ENCODE measurements around the gene ACSL1. TPM values are rescaled to one million over a fixed set of nuclear protein-coding genes. Genes with fewer than 3 reads are reported as not detected.

Gene ACSL1
- total RNA-seq, 2 experiments from 2014 or later, result 16.0 to 16.1 TPM

DNA sequence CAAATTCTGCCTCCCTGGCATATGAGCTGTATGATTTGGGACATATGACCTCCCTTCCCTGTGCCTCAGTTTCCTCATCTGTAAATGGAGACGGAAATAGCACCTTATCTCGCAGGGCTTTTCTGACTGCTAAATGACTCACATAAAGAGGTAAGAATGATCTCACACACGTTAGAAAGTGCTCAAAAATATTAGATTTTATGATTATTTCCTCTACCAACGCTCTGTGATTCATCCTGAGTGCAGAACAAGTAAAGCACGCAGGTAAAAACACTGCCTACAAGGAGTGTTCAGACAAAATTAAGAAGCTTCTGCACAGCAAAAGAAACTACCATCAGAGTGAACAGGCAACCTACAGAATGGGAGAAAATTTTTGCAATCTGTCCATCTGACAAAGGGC, 21.1 kb downstream of the ACSL1 start:
- no peaks in the 10 kb centered on the region for H3K27me3 Mint-ChIP-seq
- no peak overlapping the region for H3K4me3 Mint-ChIP-seq
- no peak overlapping the region for H3K27ac Mint-ChIP-seq
- peaks cover 3% of the 10 kb centered on the region for H3K4me1 Mint-ChIP-seq
- DNase-seq, result no peak
- H3K36me3 Mint-ChIP-seq (ENCODE audit: low read depth), result no peaks in the 10 kb centered on the region
- ChIA-PET CTCF (no interaction called here), POLR2A (no interaction called here)
- no peaks in the 10 kb centered on the region for H3K9me3 Mint-ChIP-seq

DNA sequence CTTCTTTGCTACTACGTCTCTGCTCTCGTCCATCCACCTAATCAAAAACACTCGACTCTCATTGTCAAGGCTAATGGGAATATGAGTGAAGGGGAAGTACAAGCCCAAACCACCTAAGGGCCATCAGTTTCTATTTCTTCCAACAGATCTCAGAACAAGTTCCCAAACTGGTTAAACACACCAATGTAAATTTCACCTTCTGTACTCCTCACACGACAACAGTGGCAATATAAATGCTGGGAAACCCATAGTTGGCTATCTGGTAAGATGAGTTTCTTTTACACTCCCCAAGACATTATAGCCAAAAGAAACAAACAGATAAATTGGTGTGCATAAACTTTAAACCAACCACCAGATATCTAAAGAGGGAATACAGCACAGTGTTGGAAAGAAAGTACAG, 21.9 kb downstream of the ACSL1 start:
- H3K27me3 Mint-ChIP-seq, result no peaks in the 10 kb centered on the region
- no peak overlapping the region for H3K4me3 Mint-ChIP-seq
- H3K4me1 Mint-ChIP-seq, result peaks cover 3% of the 10 kb centered on the region
- CTCF ChIA-PET, result no interaction called here
- no peaks in the 10 kb centered on the region for H3K9me3 Mint-ChIP-seq
- no peak overlapping the region for H3K27ac Mint-ChIP-seq
- POLR2A ChIA-PET, result no interaction called here
- H3K36me3 Mint-ChIP-seq (ENCODE audit: low read depth), result no peaks in the 10 kb centered on the region
- no peak for DNase-seq

DNA sequence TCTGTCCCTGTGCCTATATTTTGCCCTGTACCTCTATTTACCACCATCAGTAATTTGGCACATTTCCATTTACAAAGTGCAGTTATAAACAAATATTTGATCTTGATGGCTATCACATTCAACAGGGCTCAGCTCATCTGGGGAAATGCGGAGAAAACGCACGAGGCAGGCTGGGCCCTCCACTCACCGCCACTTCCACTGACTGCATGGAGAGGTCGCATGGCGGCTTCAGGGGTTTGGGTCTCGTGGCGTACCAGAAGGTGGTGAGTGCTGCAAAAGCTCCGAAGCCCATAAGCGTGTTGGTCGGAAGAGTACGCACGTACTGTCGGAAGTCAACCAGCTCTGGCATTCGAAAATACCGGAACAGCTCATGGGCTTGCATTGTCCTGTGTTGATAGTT, 22.6 kb downstream of the ACSL1 start:
- Mint-ChIP-seq H3K4me1 (peaks cover 5% of the 10 kb centered on the region), H3K27me3 (no peaks in the 10 kb centered on the region), H3K4me3 (no peak overlapping the region), H3K9me3 (no peaks in the 10 kb centered on the region), H3K27ac (no peak overlapping the region), H3K36me3 (ENCODE audit: low read depth) (no peaks in the 10 kb centered on the region)
- CTCF ChIA-PET, result no interaction called here
- POLR2A ChIA-PET, result no interaction called here
- no peak for DNase-seq

DNA sequence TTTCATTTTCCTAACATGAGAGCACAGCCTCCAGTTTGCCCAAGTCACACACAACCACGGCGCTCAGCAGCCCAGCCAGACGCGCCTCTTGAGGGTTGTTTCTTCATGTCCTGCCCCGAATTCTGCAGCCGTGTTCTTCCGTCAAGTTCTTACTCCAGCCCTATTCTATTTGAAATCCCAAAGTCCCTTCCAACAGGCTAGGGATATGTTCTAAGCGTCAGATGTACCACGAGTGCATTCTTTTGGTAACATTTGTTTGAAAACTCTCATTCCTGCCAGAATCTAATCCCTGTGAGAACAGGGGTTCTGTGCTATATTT, 23.1 kb downstream of the ACSL1 start:
- peaks cover 8% of the 10 kb centered on the region for H3K4me1 Mint-ChIP-seq
- H3K36me3 Mint-ChIP-seq (ENCODE audit: low read depth), result no peaks in the 10 kb centered on the region
- no peak overlapping the region for H3K4me3 Mint-ChIP-seq
- no peak for DNase-seq
- CTCF ChIA-PET, result no interaction called here
- H3K9me3 Mint-ChIP-seq, result no peaks in the 10 kb centered on the region
- POLR2A ChIA-PET, result no interaction called here
- H3K27me3 Mint-ChIP-seq, result no peaks in the 10 kb centered on the region
- H3K27ac Mint-ChIP-seq, result no peak overlapping the region

DNA sequence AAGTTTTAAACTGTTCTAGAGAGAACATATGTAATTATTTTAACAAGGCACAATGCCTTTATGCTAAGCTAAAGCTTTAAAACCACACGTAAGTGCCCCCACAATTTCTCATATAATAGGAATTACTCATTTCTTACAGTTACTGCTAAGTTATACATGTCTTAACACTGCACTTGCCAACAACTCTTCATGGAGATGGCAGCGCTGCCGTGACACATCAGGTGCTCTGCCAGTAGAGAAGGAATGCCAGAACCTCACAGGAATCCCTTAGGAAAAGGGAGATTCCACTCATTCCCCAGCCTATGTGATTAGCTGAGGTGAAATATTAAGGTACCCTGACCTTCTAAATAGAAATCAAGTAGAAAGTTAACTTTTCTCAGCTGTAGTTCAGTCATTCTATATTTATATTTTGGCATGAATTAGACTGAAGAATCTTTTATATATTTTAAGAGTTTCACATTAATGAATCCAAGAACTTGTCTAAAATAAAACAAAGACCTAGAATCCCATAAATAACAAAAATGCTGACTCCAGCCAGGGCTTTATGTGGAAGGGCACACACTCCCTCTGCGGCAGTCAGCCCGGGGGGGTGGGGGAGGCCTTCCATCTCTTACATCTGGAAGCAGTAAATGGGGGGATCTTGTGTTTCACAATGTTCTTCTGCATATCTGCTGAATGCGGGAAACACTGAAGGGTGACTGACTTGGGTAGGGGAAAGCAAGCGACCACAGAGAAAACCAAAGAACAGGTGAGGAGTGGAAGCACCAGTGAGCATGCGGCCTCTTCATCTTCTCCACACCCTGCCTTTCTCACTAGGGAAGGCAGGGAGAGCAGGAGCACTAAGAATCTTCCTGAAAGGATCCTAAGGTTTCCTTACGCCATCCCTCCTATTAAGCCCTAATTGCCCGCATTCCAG, 23.7 kb downstream of the ACSL1 start:
- POLR2A ChIA-PET, result no interaction called here
- no peak for DNase-seq
- Mint-ChIP-seq H3K27me3 (no peaks in the 10 kb centered on the region), H3K9me3 (no peaks in the 10 kb centered on the region), H3K4me3 (no peak overlapping the region), H3K27ac (no peak overlapping the region), H3K4me1 (peaks cover 10% of the 10 kb centered on the region), H3K36me3 (ENCODE audit: low read depth) (no peaks in the 10 kb centered on the region)
- CTCF ChIA-PET, result interaction anchor here (2.5 kb wide), 1 partner anchor 10 kb away, joined by 9 read pairs; no protein-coding TSS in a partner anchor

DNA sequence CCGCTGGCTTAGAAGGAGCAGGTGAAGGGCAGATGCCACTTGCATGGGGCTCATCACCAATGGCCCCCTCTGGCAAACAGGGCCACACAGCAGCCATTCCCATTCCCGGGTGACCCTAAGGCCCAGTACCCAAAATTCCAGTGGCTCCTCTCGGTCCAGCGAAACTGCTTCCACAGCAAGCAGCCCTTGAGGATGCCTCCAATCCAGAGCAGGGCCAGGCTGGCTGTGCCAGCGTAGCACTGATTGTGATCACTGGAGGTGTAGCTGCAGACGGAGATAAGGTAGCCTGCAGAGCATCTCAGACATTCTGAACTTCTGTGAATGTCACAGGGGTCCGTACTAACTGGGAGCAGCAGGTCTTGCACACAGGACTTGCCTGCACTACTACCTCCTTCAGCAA, 27.3 kb downstream of the ACSL1 start:
- H3K9me3 Mint-ChIP-seq, result no peaks in the 10 kb centered on the region
- H3K36me3 Mint-ChIP-seq (ENCODE audit: low read depth), result no peaks in the 10 kb centered on the region
- H3K4me3 Mint-ChIP-seq, result no peak overlapping the region
- POLR2A ChIA-PET, result no interaction called here
- H3K27ac Mint-ChIP-seq, result no peak overlapping the region
- H3K27me3 Mint-ChIP-seq, result no peaks in the 10 kb centered on the region
- no peak for DNase-seq
- peaks cover 9% of the 10 kb centered on the region for H3K4me1 Mint-ChIP-seq
- CTCF ChIA-PET, result no interaction called here

DNA sequence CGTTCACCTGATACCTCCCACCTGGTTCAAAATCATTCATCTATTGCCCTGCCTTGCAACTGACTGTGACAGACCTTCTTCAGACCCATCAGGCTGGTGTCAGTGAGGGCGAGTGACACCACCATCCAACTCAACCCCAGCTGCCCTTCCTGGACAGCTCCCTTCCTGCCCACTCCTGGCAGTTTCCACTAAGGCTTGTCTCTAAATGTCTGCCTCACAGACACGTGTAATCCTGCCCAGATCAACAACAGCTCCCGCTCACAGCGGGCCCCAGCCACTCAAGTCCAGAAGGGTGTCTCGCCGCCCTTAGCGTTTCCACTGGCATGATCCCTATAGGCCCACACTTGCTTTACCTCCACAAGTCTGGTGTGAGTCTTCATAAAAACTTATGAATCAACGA, 28.9 kb downstream of the ACSL1 start:
- no peaks in the 10 kb centered on the region for H3K36me3 Mint-ChIP-seq (ENCODE audit: low read depth)
- H3K27ac Mint-ChIP-seq, result no peak overlapping the region
- POLR2A ChIA-PET, result interaction anchor here (1.2 kb wide), 1 partner anchor 63 kb away, joined by 4 read pairs; the partner anchor contains the start of gene CENPU
- peaks cover 20% of the 10 kb centered on the region for H3K4me1 Mint-ChIP-seq
- no peak for DNase-seq
- H3K4me3 Mint-ChIP-seq, result no peak overlapping the region
- CTCF ChIA-PET, result interaction anchor here (1.0 kb wide), 1 partner anchor 34 kb away, joined by 3 read pairs; no protein-coding TSS in a partner anchor
- no peaks in the 10 kb centered on the region for H3K9me3 Mint-ChIP-seq
- H3K27me3 Mint-ChIP-seq, result no peaks in the 10 kb centered on the region

DNA sequence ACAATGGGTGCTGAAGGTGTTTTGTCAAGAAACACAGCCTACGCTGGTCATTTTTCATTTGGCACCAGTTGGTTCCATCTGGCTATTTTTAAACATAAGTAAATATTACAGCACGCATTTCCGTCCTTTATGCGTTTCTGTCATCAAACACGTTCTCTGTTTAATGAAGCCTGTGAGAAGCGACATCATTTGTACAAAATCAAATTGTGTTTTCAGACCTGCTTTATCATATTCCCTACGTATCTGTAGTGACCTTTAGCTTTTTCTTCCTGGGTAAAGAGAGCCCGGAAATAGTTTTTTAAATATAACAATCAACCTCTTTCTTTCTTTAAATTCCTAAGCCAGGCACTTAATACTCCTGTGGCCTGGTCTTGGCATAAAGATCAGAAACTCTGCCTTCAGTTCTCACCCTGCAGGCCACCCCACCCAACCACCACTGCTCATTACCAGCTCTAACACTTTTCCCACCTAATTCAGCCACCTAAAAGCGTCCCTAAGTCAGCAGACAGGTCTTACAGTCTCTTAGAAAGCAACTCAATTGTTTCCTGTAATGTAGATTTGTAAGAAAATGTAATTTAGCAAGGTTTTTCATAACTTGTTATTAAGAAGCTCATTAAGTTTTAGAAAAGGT, 30.4 kb downstream of the ACSL1 start:
- ChIA-PET CTCF (no interaction called here), POLR2A (no interaction called here)
- Mint-ChIP-seq H3K27me3 (no peaks in the 10 kb centered on the region), H3K36me3 (ENCODE audit: low read depth) (no peaks in the 10 kb centered on the region), H3K4me3 (no peak overlapping the region), H3K9me3 (no peaks in the 10 kb centered on the region), H3K4me1 (peaks cover 28% of the 10 kb centered on the region), H3K27ac (no peak overlapping the region)
- DNase-seq, result no peak

DNA sequence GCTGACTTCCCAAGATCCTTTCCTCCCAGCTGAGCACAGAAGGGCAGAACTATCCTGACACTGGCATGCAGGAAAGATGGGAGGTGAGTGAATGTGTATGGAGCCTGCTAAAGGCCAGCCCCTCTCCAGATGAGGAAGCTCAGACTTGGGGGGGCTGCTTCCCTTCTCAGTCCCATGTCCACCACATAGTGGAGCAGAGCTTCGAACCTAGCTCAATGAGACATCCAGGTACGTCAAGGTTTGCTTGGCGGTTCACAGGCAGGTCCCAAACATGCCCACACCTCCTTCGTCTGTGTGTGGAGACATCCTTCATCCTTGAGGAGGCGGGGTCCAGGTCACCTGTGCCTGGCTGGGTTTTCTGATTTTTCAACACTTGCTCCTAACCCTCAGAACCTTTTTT, 31.3 kb downstream of the ACSL1 start:
- ChIA-PET CTCF (no interaction called here), POLR2A (no interaction called here)
- Mint-ChIP-seq H3K4me3 (no peak overlapping the region), H3K4me1 (peaks cover 28% of the 10 kb centered on the region), H3K27ac (no peak overlapping the region), H3K27me3 (no peaks in the 10 kb centered on the region), H3K36me3 (ENCODE audit: low read depth) (no peaks in the 10 kb centered on the region), H3K9me3 (no peaks in the 10 kb centered on the region)
- no peak for DNase-seq

DNA sequence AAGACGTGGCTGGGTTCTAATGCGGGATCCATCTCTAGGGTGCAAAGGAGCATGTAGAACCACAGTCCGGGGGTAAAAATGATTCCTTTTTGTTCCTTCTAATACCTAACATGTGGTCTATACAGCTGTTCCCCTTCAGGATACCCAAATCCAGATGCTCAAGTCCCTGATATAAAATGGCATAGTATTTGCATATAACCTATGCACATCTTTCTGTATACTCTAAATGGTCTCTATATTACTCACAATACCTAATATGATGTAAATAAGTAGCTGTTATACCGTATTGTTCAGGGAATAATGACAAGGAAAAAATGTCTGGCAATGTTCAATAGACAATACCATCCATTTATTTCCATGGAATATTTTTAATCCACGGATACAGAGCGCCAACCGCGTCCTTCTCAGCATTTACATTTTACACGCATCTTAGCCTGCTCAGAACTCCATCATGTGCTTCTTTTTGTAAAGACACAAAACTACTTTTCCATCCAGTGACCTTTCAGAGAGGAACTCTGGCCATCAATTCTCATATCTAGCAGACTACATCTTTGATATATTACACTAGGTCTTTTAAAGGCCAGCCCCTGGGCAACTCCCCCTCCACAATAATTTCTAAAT, 31.9 kb downstream of the ACSL1 start:
- POLR2A ChIA-PET, result no interaction called here
- no peak for DNase-seq
- H3K27me3 Mint-ChIP-seq, result no peaks in the 10 kb centered on the region
- H3K36me3 Mint-ChIP-seq (ENCODE audit: low read depth), result no peaks in the 10 kb centered on the region
- no peak overlapping the region for H3K4me3 Mint-ChIP-seq
- H3K9me3 Mint-ChIP-seq, result no peaks in the 10 kb centered on the region
- CTCF ChIA-PET, result interaction anchor here (1.2 kb wide), 2 partner anchors 9 to 14 kb away, joined by 3 to 5 read pairs; no protein-coding TSS in a partner anchor
- peaks cover 28% of the 10 kb centered on the region for H3K4me1 Mint-ChIP-seq
- no peak overlapping the region for H3K27ac Mint-ChIP-seq

DNA sequence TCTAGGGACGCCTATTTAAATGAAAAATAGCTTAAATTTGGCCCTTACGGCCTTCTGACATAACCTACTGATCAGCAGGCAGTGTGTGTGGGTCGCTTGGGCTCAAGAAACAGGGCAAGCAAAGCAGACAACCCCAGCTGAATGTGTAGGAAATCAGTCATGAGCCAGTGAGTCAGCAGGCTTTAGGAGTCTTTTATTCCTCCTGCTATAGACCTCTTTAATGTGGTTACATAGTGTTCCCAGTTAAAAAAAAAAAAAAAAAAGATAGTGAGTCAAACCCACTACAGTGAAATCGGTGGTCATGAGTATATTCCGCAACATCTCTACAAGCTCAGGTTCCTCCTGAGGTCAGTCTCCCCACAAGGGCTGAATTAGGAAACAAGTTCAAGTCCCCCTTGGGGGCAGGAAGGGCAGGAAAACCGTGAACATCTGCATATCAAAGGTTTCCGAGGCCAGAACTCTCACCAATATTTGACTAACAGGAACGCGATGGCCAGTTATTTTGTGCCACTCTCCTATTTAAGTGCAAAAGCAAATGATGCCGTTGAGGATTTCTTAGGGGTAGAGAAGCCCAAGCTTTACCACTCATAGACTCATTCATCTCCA, 32.7 kb downstream of the ACSL1 start:
- Mint-ChIP-seq H3K9me3 (no peaks in the 10 kb centered on the region), H3K4me3 (no peak overlapping the region), H3K4me1 (peaks cover 26% of the 10 kb centered on the region), H3K27me3 (no peaks in the 10 kb centered on the region), H3K27ac (no peak overlapping the region), H3K36me3 (ENCODE audit: low read depth) (no peaks in the 10 kb centered on the region)
- no peak for DNase-seq
- ChIA-PET POLR2A (interaction anchor here (0.6 kb wide), 1 partner anchor 1411 kb away, joined by 3 read pairs; no protein-coding TSS in a partner anchor), CTCF (interaction anchor here (0.6 to 2.5 kb wide), 6 partner anchors 8 to 315 kb away, joined by 3 to 9 read pairs (median 4); no protein-coding TSS in a partner anchor)

DNA sequence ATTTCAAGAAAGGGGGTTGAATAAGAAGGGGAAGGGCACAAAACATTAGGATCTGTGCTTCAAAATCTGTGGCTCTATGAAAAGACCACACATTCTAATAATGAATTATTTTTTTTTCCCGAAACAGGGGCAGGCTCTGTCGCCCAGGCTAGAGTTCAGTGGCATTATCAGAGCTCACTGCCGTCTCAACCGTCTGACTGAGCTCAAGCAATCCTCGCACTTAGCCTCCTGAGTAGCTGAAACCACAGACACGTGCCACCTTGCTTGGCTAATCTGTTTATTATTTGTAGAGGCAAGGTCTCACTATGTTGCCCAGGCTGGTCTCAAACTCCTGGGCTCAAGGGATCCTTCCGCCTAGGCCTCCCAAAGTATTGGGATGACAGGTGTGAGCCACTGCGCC, 33.4 kb downstream of the ACSL1 start:
- Mint-ChIP-seq H3K27me3 (no peaks in the 10 kb centered on the region), H3K27ac (no peak overlapping the region), H3K4me1 (peaks cover 21% of the 10 kb centered on the region), H3K9me3 (no peaks in the 10 kb centered on the region), H3K4me3 (no peak overlapping the region), H3K36me3 (ENCODE audit: low read depth) (peaks cover under 1% of the 10 kb centered on the region)
- no peak for DNase-seq
- ChIA-PET CTCF (interaction anchor here (0.6 to 2.5 kb wide), 4 partner anchors 9 to 316 kb away, joined by 3 to 9 read pairs (median 4); no protein-coding TSS in a partner anchor), POLR2A (interaction anchor here (0.6 kb wide), 1 partner anchor 1411 kb away, joined by 3 read pairs; no protein-coding TSS in a partner anchor)

DNA sequence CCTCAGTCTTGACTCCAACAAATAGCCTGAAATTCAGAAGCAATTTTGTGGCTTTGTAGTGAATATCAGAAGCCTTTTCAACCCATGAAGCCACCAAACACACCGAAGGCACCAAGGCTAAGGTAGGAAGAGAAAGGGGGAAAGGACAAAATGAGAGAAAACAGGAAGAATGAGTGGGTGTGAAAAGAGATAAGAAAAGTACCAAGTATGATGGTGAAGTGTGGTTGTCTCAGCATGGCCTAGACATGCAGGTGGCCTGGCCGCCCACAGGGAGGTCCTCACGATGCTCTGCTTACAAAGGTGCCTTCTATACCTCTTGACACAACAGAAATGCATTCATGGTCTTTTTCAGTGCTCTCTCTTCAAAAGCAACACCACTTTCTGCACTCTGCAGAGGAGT, 34.9 kb downstream of the ACSL1 start:
- H3K4me3 Mint-ChIP-seq, result no peak overlapping the region
- DNase-seq, result no peak
- peaks cover 21% of the 10 kb centered on the region for H3K4me1 Mint-ChIP-seq
- POLR2A ChIA-PET, result no interaction called here
- no peaks in the 10 kb centered on the region for H3K9me3 Mint-ChIP-seq
- H3K27ac Mint-ChIP-seq, result no peak overlapping the region
- no peaks in the 10 kb centered on the region for H3K27me3 Mint-ChIP-seq
- peaks cover 5% of the 10 kb centered on the region for H3K36me3 Mint-ChIP-seq (ENCODE audit: low read depth)
- CTCF ChIA-PET, result interaction anchor here (2.5 kb wide), 1 partner anchor 10 kb away, joined by 9 read pairs; no protein-coding TSS in a partner anchor
